PFSK-1 (cell line): ENCODE results near the gene UFSP1. TPM values are rescaled to one million over a fixed set of nuclear protein-coding genes. Genes with fewer than 3 reads are reported as not detected.

Experiments used
- FOXP2 ChIP-seq: optimal IDR thresholded peaks from 2 replicates; pipeline ENCODE3; 2011; ENCODE audit warnings: borderline replicate concordance, control low read depth, inconsistent platforms; ENCODE audit not compliant: insufficient read depth; ENCODE audit errors: extremely low read length, extremely low read depth
- POLR2AphosphoS5 ChIP-seq: IDR thresholded peaks from 2 replicates; pipeline ENCODE4 v1.6.1; 2012; ENCODE audit warnings: low read depth, mild to moderate bottlenecking, control low read depth, low read length, moderate library complexity
- REST ChIP-seq, 2 experiments: IDR thresholded peaks; 2 replicates each; pipeline versions ENCODE4 v1.6.1 to v1.8.0; 2011 to 2012; ENCODE audit warnings: low read depth in 2 of 2, low read length in 2 of 2, control low read depth in 1 of 2, inconsistent platforms in 1 of 2, mild to moderate bottlenecking in 1 of 2, moderate library complexity in 1 of 2; ENCODE audit not compliant: insufficient read depth in 1 of 2
- SIN3A ChIP-seq: IDR thresholded peaks from 2 replicates; pipeline ENCODE4 v1.6.1; 2012; ENCODE audit warnings: mild to moderate bottlenecking, low read length, moderate library complexity, borderline replicate concordance; ENCODE audit not compliant: insufficient read depth
- TAF1 ChIP-seq: IDR thresholded peaks from 2 replicates; pipeline ENCODE4 v1.6.1; 2012; ENCODE audit warnings: low read length, control low read depth, borderline replicate concordance; ENCODE audit not compliant: insufficient read depth
- polyA plus RNA-seq: library from polyadenylated mRNA; unstranded; fragments of >200 nt; gene quantifications from one replicate; pipeline ENCODE4 v1.2.1, GENCODE V29; 2012; ENCODE audit warnings: low read depth, missing spikeins; ENCODE audit not compliant: insufficient read length

Gene UFSP1
- 7.9 TPM for polyA plus RNA-seq

DNA sequence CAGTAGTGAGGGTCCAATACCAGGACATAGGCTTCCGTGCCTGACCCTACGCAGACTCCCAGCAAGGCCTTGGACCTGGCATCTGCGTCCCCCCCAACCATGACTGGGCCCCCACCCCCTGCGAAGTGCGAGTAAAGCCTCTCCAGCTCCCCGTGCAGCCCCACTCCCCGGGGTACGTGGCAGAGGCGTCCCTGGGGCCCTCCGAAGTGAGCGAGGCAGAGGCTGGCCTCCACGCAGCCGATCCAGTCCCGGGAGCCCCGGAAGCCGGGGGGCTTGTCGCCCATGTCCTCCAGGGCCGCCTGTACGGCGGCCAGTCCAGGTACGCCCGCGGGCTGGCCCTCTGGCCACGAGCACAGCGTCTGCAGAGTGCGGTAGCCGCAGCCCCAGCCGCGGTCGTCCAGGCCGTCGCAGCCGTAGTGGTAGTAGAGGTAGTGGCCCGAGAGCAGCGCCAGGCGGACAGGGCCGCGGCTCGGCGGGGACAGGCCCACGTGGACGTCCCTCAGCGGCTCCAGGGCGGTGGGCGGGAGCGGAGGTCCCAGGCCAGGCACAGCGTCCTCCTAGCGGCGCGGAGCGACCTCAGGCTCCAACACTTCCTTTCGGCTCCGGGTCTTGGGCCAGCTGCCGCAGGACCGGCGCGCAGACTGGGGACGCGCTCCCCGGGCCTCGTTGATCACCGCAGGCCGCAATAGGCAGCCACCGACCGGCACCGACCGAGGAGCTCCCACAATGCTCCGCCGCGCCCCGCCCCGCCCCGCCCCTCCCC, at the start of gene UFSP1:
TSS of gene UFSP1 (minus strand) at position 728 of the 763 bp plus-strand sequence. CDS start at position 284, 444 bp downstream.
- no peak for TF ChIP-seq REST (IDR thresholded peaks at IDR 0.05; ENCODE audit: insufficient read depth in 1 of 2, low read depth in 2 of 2, low read length in 2 of 2)
- no peak for TF ChIP-seq SIN3A
- no peak for TF ChIP-seq FOXP2
- TF ChIP-seq POLR2AphosphoS5 = peak; percentile 86
- TF ChIP-seq TAF1 = no peak

- TF ChIP-seq POLR2AphosphoS5 = no peak
- no peak for TF ChIP-seq FOXP2
- TF ChIP-seq REST (IDR thresholded peaks at IDR 0.05; ENCODE audit: insufficient read depth in 1 of 2, low read depth in 2 of 2, low read length in 2 of 2) = no peak
- no peak for TF ChIP-seq SIN3A
- no peak for TF ChIP-seq TAF1
These were observed 44.2 kb upstream of the UFSP1 start for GRCh38 chr7:100933734-100934133.

DNA sequence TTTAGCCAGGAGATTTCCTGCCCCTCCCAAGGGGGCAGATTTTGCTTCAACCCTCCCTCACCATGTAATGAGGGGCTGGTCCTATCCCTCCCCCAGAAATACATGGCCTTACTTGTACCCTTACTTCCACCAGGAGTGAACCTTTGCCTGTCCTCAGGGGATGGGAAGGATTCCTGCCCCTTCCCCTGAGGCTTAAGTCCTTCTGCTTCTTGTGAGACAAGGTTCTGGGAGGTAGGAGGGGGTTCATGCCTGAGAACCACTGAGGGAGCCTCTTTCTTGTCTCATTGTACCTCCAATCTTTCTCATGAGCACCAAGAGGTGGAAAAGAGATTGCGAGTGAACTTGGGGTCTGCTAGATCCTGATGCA, 40.3 kb upstream of the UFSP1 start:
- TF ChIP-seq REST (IDR thresholded peaks at IDR 0.05; ENCODE audit: insufficient read depth in 1 of 2, low read depth in 2 of 2, low read length in 2 of 2) (no peak), FOXP2 (no peak), POLR2AphosphoS5 (no peak), SIN3A (no peak), TAF1 (no peak)

DNA sequence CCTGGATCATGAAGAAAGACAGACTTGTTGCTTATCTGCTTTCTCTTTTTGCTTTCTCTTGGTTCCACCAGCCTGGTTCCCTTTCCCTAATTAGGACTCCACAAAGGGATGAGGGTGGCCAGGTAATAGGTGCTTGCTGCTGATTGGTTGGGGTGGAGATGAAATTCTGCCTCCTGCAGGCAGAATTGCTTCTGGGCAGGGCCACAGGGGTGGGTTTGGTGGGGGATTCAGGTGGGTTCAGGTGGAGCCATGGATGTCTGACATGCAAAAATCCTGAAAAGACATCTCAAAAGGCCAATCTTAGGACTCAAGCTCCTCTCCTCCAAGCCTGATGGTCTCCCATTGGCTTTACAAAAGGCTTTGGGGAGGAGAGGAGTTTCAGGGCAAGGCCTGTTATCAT, 31.5 kb upstream of the UFSP1 start:
- TF ChIP-seq SIN3A = no peak

DNA sequence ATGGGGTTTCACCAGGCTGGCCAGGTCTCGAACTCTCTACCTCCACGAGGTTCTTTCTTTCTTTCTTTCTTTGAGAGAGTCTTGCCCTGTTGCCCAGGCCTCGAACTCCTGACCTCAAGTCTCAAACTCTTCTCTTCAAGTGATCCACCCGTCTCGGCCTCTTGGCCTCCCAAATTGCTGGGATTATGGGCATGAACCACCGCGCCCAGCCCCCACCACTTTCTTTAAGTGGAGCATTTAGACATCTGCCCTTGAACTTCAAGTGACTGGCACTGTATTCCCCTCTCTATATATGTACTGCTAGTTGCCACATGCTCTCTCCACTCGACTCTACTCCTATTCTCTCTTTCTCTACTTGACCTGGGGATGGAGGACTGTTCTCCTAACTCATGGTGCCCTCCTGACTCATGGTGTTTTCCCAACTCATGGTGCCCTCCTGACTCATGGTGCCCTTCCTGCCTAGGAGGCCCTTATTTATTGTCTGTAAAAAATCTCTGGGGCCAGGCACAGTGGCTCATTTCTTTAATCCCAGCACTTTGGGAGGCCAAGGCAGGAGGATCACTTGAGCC, 25.4 kb upstream of the UFSP1 start:
- TF ChIP-seq SIN3A (no peak), POLR2AphosphoS5 (no peak), REST (IDR thresholded peaks at IDR 0.05; ENCODE audit: insufficient read depth in 1 of 2, low read depth in 2 of 2, low read length in 2 of 2) (no peak), TAF1 (no peak), FOXP2 (no peak)
